IMR-90 (cell line): ENCODE measurements around the gene PALM. TPM values are rescaled to one million over a fixed set of nuclear protein-coding genes. Genes with fewer than 3 reads are reported as not detected.
A peak's percentile ranks its signal among the peaks of the same experiment; 100 is the strongest.

ENCODE experiments used
- ATAC-seq: fragments of 200-7000 bp; cut with Tn5 transposase; 2 replicates; pipeline ENCODE4 v1.9.1; 2020; ENCODE audit warnings: low read depth, mild to moderate bottlenecking, moderate library complexity
- BruUV-seq: library from RNA; stranded (reverse); fragments of 400-500 nt; replicated peaks from 2 replicates; lab custom pipeline; 2021; lab: Mats Ljungman, UMichigan
- CTCF ChIA-PET: fragments of 300-600 bp; formaldehyde crosslinking; extraction: SDS; loops from one replicate; lab custom pipeline; 2021; ENCODE audit warnings: antibody characterized with exemption; lab: Yijun Ruan, JAX
- POLR2A ChIA-PET: fragments of 300-600 bp; sonication (Branson Sonifier 250); formaldehyde crosslinking; loops from one replicate; lab custom pipeline; 2022; ENCODE audit warnings: antibody characterized with exemption; ENCODE audit not compliant: unreplicated experiment; lab: Charles Lee
- DNase-seq: peaks from one replicate; pipeline ENCODE4 v3.0.0; 2013
- H2AFZ ChIP-seq: replicated peaks from 2 replicates; pipeline ENCODE3; 2013; ENCODE audit warnings: low read length, mild to moderate bottlenecking; ENCODE audit not compliant: poor library complexity
- H2AK5ac ChIP-seq: 2 replicates; pipeline ENCODE4 v1.6.1; 2013; ENCODE audit warnings: low read depth, low read length, inconsistent platforms
- H2AK9ac ChIP-seq: replicated peaks from 2 replicates; pipeline ENCODE3; 2013; ENCODE audit warnings: mild to moderate bottlenecking, low read depth, low read length, moderate library complexity; ENCODE audit not compliant: poor library complexity
- H2BK120ac ChIP-seq: 2 replicates; pipeline ENCODE4 v1.6.1; 2013; ENCODE audit warnings: low read depth, low read length, inconsistent platforms
- H2BK15ac ChIP-seq: 3 replicates; pipeline ENCODE4 v1.6.1; 2013; ENCODE audit warnings: low read depth, low read length, inconsistent platforms
- H2BK20ac ChIP-seq: 2 replicates; pipeline ENCODE4 v1.6.1; 2013; ENCODE audit warnings: low read depth, mild to moderate bottlenecking, inconsistent platforms, low read length, moderate library complexity
- H2BK5ac ChIP-seq: 2 replicates; pipeline ENCODE4 v1.6.1; 2013; ENCODE audit warnings: mild to moderate bottlenecking, low read depth, low read length, inconsistent platforms; ENCODE audit not compliant: poor library complexity, severe bottlenecking
- H3K14ac ChIP-seq: replicated peaks from 2 replicates; pipeline ENCODE4 v1.6.1; 2013; ENCODE audit warnings: low read depth, low read length, inconsistent platforms
- H3K18ac ChIP-seq: 2 replicates; pipeline ENCODE4 v1.6.1; 2013; ENCODE audit warnings: low read depth, low read length, control low read depth
- H3K23ac ChIP-seq: 2 replicates; pipeline ENCODE4 v1.6.1; 2013; ENCODE audit warnings: low read depth, low read length, inconsistent platforms
- H3K27ac ChIP-seq: 2 replicates; pipeline ENCODE4 v1.5.1; 2013; ENCODE audit warnings: mild to moderate bottlenecking, control low read depth, low read length; ENCODE audit not compliant: insufficient read depth
- H3K27me3 ChIP-seq: 2 replicates; pipeline ENCODE4 v1.6.1; 2013; ENCODE audit warnings: low read length; ENCODE audit not compliant: control insufficient read depth, insufficient read depth
- H3K36me3 ChIP-seq: 2 replicates; pipeline ENCODE4 v1.6.1; 2013; ENCODE audit warnings: low read length, mixed read lengths; ENCODE audit not compliant: control insufficient read depth, insufficient read depth
- H3K4ac ChIP-seq: 2 replicates; pipeline ENCODE4 v1.6.1; 2013; ENCODE audit warnings: low read depth, low read length, inconsistent platforms
- H3K4me1 ChIP-seq: 2 replicates; pipeline ENCODE4 v1.6.1; 2013; ENCODE audit warnings: low read length, mixed read lengths; ENCODE audit not compliant: control insufficient read depth, insufficient read depth
- H3K4me2 ChIP-seq: 2 replicates; pipeline ENCODE4 v1.6.1; 2013; ENCODE audit warnings: low read depth, mild to moderate bottlenecking, control low read depth, low read length, moderate library complexity
- H3K4me3 ChIP-seq: 2 replicates; pipeline ENCODE4 v1.5.1; 2013; ENCODE audit warnings: low read depth, mild to moderate bottlenecking, control low read depth, low read length, moderate library complexity; ENCODE audit not compliant: insufficient read depth
- H3K56ac ChIP-seq: 2 replicates; pipeline ENCODE4 v1.6.1; 2013; ENCODE audit warnings: low read length, inconsistent platforms; ENCODE audit not compliant: insufficient read depth; ENCODE audit errors: extremely low read depth
- H3K79me1 ChIP-seq, 2 experiments: 2 replicates each; pipeline ENCODE4 v1.6.1; 2013; ENCODE audit warnings: low read length in 2 of 2, inconsistent platforms in 1 of 2, low read depth in 1 of 2
- H3K9ac ChIP-seq: 2 replicates; pipeline ENCODE4 v1.6.1; 2013; ENCODE audit warnings: low read depth, low read length, control low read depth
- H3K9me1 ChIP-seq: 2 replicates; pipeline ENCODE4 v1.6.1; 2013; ENCODE audit warnings: low read length, inconsistent platforms; ENCODE audit not compliant: insufficient read depth
- H3K9me3 ChIP-seq: 2 replicates; pipeline ENCODE4 v1.6.1; 2013; ENCODE audit warnings: low read length; ENCODE audit not compliant: control insufficient read depth, insufficient read depth
- H4K20me1 ChIP-seq: 2 replicates; pipeline ENCODE4 v1.6.1; 2013; ENCODE audit warnings: low read length, inconsistent platforms; ENCODE audit not compliant: insufficient read depth
- H4K5ac ChIP-seq: 2 replicates; pipeline ENCODE4 v1.6.1; 2013; ENCODE audit warnings: mild to moderate bottlenecking, low read depth, low read length, control low read depth
- H4K8ac ChIP-seq, 2 experiments: 2 replicates each; pipeline ENCODE4 v1.6.1; 2013; ENCODE audit warnings: low read depth in 2 of 2, low read length in 2 of 2, control low read depth in 1 of 2, inconsistent platforms in 1 of 2
- H4K91ac ChIP-seq: 2 replicates; pipeline ENCODE4 v1.6.1; 2013; ENCODE audit warnings: low read depth, low read length, inconsistent platforms; ENCODE audit not compliant: insufficient read depth
- BHLHE40 ChIP-seq: fragments of 150-350 bp; IDR thresholded peaks from 2 replicates; pipeline ENCODE4 v1.6.1; 2016; ENCODE audit warnings: mild to moderate bottlenecking, low read depth, low read length
- CHD1 ChIP-seq: IDR thresholded peaks from 2 replicates; pipeline ENCODE4 v1.6.1; 2012; ENCODE audit warnings: low read depth, low read length, improper control_type of control experiment
- ELK1 ChIP-seq: fragments of 150-350 bp; IDR thresholded peaks from 2 replicates; pipeline ENCODE4 v1.6.1; 2016; ENCODE audit warnings: low read depth, mild to moderate bottlenecking, low read length, moderate library complexity, borderline replicate concordance
- FOS ChIP-seq: fragments of 150-350 bp; IDR thresholded peaks from 2 replicates; pipeline ENCODE4 v1.6.1; 2016; ENCODE audit warnings: low read depth, low read length
- MAFK ChIP-seq: IDR thresholded peaks from 2 replicates; pipeline ENCODE4 v1.6.1; 2012; ENCODE audit warnings: low read depth, low read length, improper control_type of control experiment
- MAZ ChIP-seq: IDR thresholded peaks from 2 replicates; pipeline ENCODE4 v1.6.1; 2012; ENCODE audit warnings: low read depth, mild to moderate bottlenecking, low read length, improper control_type of control experiment, moderate library complexity, borderline replicate concordance
- MXI1 ChIP-seq: IDR thresholded peaks from 2 replicates; pipeline ENCODE4 v1.6.1; 2012; ENCODE audit warnings: low read depth, mild to moderate bottlenecking, low read length, moderate library complexity, borderline replicate concordance
- RAD21 ChIP-seq: IDR thresholded peaks from 2 replicates; pipeline ENCODE4 v1.6.1; 2012; ENCODE audit warnings: low read length, improper control_type of control experiment
- RFX5 ChIP-seq: IDR thresholded peaks from 2 replicates; pipeline ENCODE4 v1.8.0; 2012; ENCODE audit warnings: low read depth, mild to moderate bottlenecking, low read length, moderate library complexity
- SMC3 ChIP-seq: fragments of 150-350 bp; IDR thresholded peaks from 2 replicates; pipeline ENCODE4 v1.6.1; 2016; ENCODE audit warnings: low read depth, mild to moderate bottlenecking, antibody characterized with exemption, low read length, moderate library complexity
- WGBS, 2 experiments: methylation state at CpG; one replicate each; pipeline versions ENCODE4 v1.1.5 to v1.1.7; 2013; ENCODE audit warnings: missing lambda C conversion rate in 2 of 2; ENCODE audit not compliant: insufficient read length in 1 of 2; ENCODE audit errors: extremely low coverage in 2 of 2; 5-methylcytosine and 5-hydroxymethylcytosine counted together
- dilution Hi-C: fragments of 300-500 bp; cut with HindIII; formaldehyde crosslinking; loops from one replicate; pipeline ENCODE4 v1.14.3; 2018; ENCODE audit warnings: low sequenced_read_pairs; ENCODE audit not compliant: unreplicated experiment
- in situ Hi-C: fragments of 300-500 bp; cut with MboI; formaldehyde crosslinking; loops from 3 replicates; pipeline ENCODE4 v1.14.3; 2019; ENCODE audit warnings: low sequenced_read_pairs, inconsistent platforms, mixed read lengths
- intact Hi-C: fragments of 100-400 bp; cut with micrococcal nuclease; formaldehyde crosslinking; loops from 2 replicates; pipeline ENCODE4 v1.10.0; 2022
- polyA plus RNA-seq, 3 experiments: library from polyadenylated mRNA; depleted of rRNA; stranded (reverse); fragments of >200 nt; gene quantifications; 2 replicates each; pipeline ENCODE4 v1.2.3, GENCODE V29; 2012; ENCODE audit warnings: low replicate concordance in 1 of 3
- total RNA-seq: library from RNA; depleted of rRNA; stranded (reverse); fragments of >200 nt; gene quantifications from 2 replicates; pipeline ENCODE4 v1.2.3, GENCODE V29; 2012

The PALM gene
- total and polyA plus RNA-seq, 2 of the 4 experiments (the other 2 are of a cell fraction) = 2.2 to 7.4 TPM

- DNase-seq (no peak), ATAC-seq (no peak)
- H3K4me1 ChIP-seq = peaks cover 7% of the 10 kb centered on the region
- 0 out of 2 replicates have a peak overlapping the region, but pooled peaks have one; percentile 1 for H2AK5ac ChIP-seq
- WGBS, 2 experiments = 83% methylated on average over 13 of the region's 28 CpGs; no CpG with 5 or more reads in 1 of the 2 experiments
- peaks cover 11% of the 10 kb centered on the region for H3K36me3 ChIP-seq
- H3K14ac ChIP-seq = no peak overlapping the region
- H2AK9ac ChIP-seq = peak overlapping the region; percentile 19
- no peak overlapping the region for H3K4ac ChIP-seq
- CTCF ChIA-PET = no interaction called here
- H3K9me1 ChIP-seq = peaks cover 1% of the 10 kb centered on the region; the same call in 1 of the 2 replicates
- POLR2A ChIA-PET = no interaction called here
- no peaks in the 10 kb centered on the region for H3K9me3 ChIP-seq
- H2BK5ac ChIP-seq = no peak overlapping the region
- H3K4me2 ChIP-seq = no peak overlapping the region
- H4K5ac ChIP-seq = no peak overlapping the region
- peaks cover 23% of the 10 kb centered on the region for H4K20me1 ChIP-seq
- intact Hi-C loops = no loop called here
- TF ChIP-seq MAFK = no peak
- TF ChIP-seq MXI1 = no peak
- TF ChIP-seq CHD1 = no peak
- TF ChIP-seq MAZ = no peak
- TF ChIP-seq BHLHE40 = no peak
- no peak for TF ChIP-seq FOS
- no peak for TF ChIP-seq ELK1
- TF ChIP-seq SMC3 = no peak
- TF ChIP-seq RFX5 = no peak
- no peak for TF ChIP-seq RAD21
- no peak overlapping the region for H2AFZ ChIP-seq
- no peak overlapping the region for H4K8ac ChIP-seq
- no peak overlapping the region for H3K9ac ChIP-seq
- no TSS peak for BruUV-seq
- no peak overlapping the region for H2BK20ac ChIP-seq
- no peak overlapping the region for H3K56ac ChIP-seq
- H3K23ac ChIP-seq = no peak overlapping the region
- H2BK15ac ChIP-seq = no peak overlapping the region
- H2BK120ac ChIP-seq = no peak overlapping the region
- H3K27me3 ChIP-seq = no peaks in the 10 kb centered on the region
- H3K4me3 ChIP-seq = no peak overlapping the region
- in situ Hi-C loops = no loop called here
- H3K18ac ChIP-seq = no peak overlapping the region
- H4K91ac ChIP-seq = no peak overlapping the region
- dilution Hi-C loops = no loop called here
- H3K27ac ChIP-seq = no peak overlapping the region
- peaks cover 0 to 3% of the 10 kb centered on the region in 2 experiments; a peak in 1 of 4 replicates for H3K79me1 ChIP-seq
These were observed 86.4 kb downstream of the PALM start for GRCh38 chr19:795073-795611.
